ENCODE data around the gene MRPL4.
"Not testable (repeated sequence)": the region's sequence is repeated elsewhere in the genome, so short reads cannot be mapped to it uniquely, and the experiment has no call there.

Gene MRPL4

GRCh38 chr19:10268071-10268470, 16.1 kb downstream of the MRPL4 start:
- no peak for DNase-seq

- DNase-seq: peak; percentile 90
Observed at GRCh38 chr19:10269333-10270179, 17.5 kb downstream of the MRPL4 start.

- peak; percentile 78 for DNase-seq
Observed at GRCh38 chr19:10270180-10270615, 18.2 kb downstream of the MRPL4 start.

GRCh38 chr19:10270616-10271394, 18.8 kb downstream of the MRPL4 start, which contains the start of gene ICAM1:
Gene ICAM1, plus strand, starts transcription at chr19:10271120. Its CDS starts 40 bp downstream, at chr19:10271160.
- peak; percentile 84 for DNase-seq

GRCh38 chr19:10271543-10272086, 19.6 kb downstream of the MRPL4 start:
- DNase-seq: peak; percentile 71

GRCh38 chr19:10274589-10274988, 22.6 kb downstream of the MRPL4 start:
- DNase-seq: no peak

DNA sequence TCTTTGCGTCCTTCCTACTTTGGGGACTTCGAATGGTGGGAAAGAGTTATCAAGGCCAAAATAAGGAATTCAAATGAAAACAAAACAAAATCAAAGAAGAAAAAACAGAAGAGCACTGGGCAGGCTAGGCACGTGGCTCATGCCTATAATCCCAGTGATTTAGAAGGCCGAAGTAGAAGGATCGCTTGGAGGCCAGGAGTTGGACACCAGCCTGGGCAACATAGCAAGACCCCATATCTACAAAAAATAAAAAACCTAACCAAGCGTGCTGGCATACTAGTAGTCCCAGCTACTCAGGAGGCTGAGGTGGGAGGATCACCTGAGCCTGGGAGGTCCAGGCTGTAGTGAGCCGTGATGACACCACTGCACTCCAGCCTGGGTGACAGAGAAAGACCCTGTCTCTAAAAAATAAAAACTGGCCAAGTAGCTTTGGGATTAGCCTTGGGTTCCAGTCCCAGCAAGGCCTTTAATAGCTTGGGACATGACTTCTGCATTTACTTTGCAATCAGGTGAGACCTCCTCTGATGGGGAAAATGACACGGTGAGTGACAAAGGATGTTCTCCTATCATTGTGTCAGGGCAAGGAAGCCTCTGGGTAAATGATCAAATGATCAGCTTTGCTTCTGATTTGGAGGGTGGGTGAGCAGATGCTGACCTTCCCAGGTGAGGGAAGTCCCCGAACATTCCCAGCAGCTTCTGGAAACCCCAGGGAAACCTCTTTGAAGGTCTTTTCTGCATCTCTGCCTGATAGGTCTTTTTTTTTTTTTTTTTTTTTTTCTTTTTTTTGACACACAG, 26.0 kb downstream of the MRPL4 start:
- no peak for DNase-seq

GRCh38 chr19:10278935-10279334, 26.9 kb downstream of the MRPL4 start:
- DNase-seq: no peak

DNA sequence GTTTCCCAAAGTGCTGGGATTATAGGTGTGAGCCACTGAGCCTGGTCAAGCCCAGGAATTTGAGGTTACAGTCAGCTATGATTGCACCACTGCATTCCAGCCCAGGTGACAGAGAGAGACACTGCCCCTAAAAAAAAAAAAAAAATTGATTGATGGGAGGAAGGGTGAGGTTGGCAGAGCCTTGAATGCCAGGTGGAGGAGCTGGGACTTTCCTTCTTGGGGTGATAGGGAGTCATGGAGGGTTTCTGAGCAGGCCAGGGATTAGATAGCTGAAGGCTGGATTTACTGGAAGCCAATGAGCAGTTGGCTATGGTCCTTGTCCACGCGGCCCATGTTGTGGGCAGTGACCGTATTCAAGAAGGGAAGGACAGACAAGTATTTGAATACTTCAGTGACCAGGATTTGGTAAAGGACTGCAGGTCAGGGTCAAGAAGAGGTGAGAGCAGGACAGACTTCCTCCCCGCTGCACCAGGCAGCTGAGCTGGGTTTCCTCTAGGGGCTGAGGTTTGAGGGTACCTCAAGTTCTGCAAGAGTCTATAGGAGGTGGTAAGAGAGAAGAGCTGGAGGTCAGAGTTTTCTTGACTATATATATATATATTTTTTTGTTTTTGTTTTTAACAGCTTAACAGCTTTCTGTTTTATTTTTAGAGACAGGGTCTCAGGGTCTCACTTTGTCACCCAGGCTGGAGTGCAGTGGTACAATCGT, 27.9 kb downstream of the MRPL4 start:
- no peak for DNase-seq

- DNase-seq: not testable (repeated sequence)
Observed at GRCh38 chr19:10282043-10282442, 30.0 kb downstream of the MRPL4 start.

- DNase-seq: no peak
Observed at GRCh38 chr19:10283301-10284064, 31.5 kb downstream of the MRPL4 start.

DNA sequence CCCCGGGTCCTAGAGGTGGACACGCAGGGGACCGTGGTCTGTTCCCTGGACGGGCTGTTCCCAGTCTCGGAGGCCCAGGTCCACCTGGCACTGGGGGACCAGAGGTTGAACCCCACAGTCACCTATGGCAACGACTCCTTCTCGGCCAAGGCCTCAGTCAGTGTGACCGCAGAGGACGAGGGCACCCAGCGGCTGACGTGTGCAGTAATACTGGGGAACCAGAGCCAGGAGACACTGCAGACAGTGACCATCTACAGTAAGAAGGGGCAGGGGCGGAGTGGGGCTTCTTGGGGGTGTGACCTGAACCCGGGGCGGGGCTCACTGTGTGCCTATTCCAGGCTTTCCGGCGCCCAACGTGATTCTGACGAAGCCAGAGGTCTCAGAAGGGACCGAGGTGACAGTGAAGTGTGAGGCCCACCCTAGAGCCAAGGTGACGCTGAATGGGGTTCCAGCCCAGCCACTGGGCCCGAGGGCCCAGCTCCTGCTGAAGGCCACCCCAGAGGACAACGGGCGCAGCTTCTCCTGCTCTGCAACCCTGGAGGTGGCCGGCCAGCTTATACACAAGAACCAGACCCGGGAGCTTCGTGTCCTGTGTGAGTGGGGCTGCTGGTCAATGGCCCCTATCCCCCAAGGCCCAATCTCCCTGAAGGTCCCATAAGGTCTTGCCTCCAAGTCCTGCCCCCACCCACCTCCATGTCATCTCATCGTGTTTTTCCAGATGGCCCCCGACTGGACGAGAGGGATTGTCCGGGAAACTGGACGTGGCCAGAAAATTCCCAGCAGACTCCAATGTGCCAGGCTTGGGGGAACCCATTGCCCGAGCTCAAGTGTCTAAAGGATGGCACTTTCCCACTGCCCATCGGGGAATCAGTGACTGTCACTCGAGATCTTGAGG, 32.3 kb downstream of the MRPL4 start:
- no peak for DNase-seq

DNA sequence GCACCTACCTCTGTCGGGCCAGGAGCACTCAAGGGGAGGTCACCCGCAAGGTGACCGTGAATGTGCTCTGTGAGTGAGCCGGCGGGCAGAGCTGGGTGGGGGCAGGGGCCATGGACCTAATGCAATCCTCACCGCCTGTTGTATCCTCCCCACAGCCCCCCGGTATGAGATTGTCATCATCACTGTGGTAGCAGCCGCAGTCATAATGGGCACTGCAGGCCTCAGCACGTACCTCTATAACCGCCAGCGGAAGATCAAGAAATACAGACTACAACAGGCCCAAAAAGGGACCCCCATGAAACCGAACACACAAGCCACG, 32.9 kb downstream of the MRPL4 start:
- no peak for DNase-seq

GRCh38 chr19:10285393-10285792, 33.4 kb downstream of the MRPL4 start:
- no peak for DNase-seq

DNA sequence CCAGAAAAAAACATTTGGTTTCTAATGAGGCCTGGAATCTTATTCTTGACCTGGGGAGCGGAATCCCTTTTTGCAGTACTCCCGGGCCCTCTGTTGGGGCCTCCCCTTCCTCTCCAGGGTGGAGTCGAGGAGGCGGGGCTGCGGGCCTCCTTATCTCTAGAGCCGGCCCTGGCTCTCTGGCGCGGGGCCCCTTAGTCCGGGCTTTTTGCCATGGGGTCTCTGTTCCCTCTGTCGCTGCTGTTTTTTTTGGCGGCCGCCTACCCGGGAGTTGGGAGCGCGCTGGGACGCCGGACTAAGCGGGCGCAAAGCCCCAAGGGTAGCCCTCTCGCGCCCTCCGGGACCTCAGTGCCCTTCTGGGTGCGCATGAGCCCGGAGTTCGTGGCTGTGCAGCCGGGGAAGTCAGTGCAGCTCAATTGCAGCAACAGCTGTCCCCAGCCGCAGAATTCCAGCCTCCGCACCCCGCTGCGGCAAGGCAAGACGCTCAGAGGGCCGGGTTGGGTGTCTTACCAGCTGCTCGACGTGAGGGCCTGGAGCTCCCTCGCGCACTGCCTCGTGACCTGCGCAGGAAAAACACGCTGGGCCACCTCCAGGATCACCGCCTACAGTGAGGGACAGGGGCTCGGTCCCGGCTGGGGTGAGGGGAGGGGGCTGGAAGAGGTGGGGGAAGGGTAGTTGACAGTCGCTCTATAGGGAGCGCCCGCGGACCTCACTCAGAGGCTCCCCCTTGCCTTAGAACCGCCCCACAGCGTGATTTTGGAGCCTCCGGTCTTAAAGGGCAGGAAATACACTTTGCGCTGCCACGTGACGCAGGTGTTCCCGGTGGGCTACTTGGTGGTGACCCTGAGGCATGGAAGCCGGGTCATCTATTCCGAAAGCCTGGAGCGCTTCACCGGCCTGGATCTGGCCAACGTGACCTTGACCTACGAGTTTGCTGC, 35.1 kb downstream of the MRPL4 start, which contains the start of gene ICAM4:
Gene ICAM4, plus strand, starts transcription at position 153 of the 935 bp plus-strand sequence. Its CDS starts 58 bp downstream, at position 211.
- DNase-seq: peak; percentile 45

DNA sequence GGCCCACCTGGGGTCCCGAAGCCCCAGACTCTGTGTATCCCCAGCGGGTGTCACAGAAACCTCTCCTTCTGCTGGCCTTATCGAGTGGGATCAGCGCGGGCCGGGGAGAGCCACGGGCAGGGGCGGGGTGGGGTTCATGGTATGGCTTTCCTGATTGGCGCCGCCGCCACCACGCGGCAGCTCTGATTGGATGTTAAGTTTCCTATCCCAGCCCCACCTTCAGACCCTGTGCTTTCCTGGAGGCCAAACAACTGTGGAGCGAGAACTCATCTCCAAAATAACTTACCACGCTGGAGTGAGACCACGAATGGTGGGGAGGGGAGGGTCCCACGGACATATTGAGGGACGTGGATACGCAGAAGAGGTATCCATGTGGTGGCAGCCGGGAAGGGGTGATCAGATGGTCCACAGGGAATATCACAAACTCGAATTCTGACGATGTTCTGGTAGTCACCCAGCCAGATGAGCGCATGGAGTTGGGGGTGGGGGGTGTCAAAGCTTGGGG, 36.7 kb downstream of the MRPL4 start:
- peak; percentile 46 for DNase-seq

- DNase-seq: peak; percentile 67
Observed at GRCh38 chr19:10289167-10289835, 37.3 kb downstream of the MRPL4 start.

DNA sequence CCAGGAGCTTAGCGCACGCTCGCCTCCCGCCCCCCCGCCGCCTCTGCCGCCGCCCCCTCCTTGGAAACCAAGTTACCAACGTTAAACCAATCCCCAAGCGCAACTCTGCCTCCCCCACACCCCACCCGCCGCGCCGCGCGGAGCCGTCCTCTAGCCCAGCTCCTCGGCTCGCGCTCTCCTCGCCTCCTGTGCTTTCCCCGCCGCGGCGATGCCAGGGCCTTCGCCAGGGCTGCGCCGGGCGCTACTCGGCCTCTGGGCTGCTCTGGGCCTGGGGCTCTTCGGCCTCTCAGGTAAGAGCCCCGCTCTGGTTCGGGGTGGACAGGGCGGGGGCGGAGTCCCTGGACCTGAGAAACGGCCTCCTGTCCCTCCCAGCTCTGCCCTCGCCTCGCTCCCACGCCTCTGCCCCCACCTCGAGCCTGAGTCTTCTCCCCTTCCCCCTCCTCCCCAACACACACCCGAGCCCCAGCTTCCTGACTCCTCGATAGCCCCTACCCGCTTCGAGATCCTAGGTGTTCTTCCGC, 37.9 kb downstream of the MRPL4 start, which contains the start of gene ICAM5:
Gene ICAM5, plus strand, starts transcription at position 117 of the 521 bp plus-strand sequence. Its CDS starts 92 bp downstream, at position 209.
- peak; percentile 44 for DNase-seq
